HEK293 (cell line): Measurements from ENCODE around the gene CCDC17.

ENCODE experiments used
- KLF10 ChIP-seq: fragments of 450-650 bp; IDR thresholded peaks from 2 replicates; pipeline ENCODE4 v1.5.1; 2018; ENCODE audit warnings: missing biosample characterization, mild to moderate bottlenecking, missing genetic modification characterization
- KLF8 ChIP-seq: fragments of 450-650 bp; formaldehyde crosslinking; IDR thresholded peaks from 2 replicates; pipeline ENCODE4 v1.5.1; 2016; ENCODE audit warnings: missing biosample characterization, missing genetic modification characterization
- SP3 ChIP-seq: fragments of 450-650 bp; formaldehyde crosslinking; IDR thresholded peaks from 2 replicates; pipeline ENCODE4 v1.5.1; 2016; ENCODE audit warnings: missing biosample characterization, missing genetic modification characterization
- ZBTB20 ChIP-seq: fragments of 450-650 bp; formaldehyde crosslinking; IDR thresholded peaks from 2 replicates; pipeline ENCODE4 v1.5.1; 2016; ENCODE audit warnings: missing biosample characterization, missing genetic modification characterization
- ZNF133 ChIP-seq: fragments of 450-650 bp; formaldehyde crosslinking; IDR thresholded peaks from 2 replicates; pipeline ENCODE4 v1.5.1; 2016; ENCODE audit warnings: missing biosample characterization, missing genetic modification characterization
- ZNF146 ChIP-seq: fragments of 450-650 bp; formaldehyde crosslinking; IDR thresholded peaks from 2 replicates; pipeline ENCODE4 v1.5.1; 2016; ENCODE audit warnings: missing biosample characterization, missing genetic modification characterization
- ZNF514 ChIP-seq: fragments of 450-650 bp; formaldehyde crosslinking; IDR thresholded peaks from 2 replicates; pipeline ENCODE4 v1.5.1; 2016; ENCODE audit warnings: missing biosample characterization, missing genetic modification characterization
- ZNF776 ChIP-seq: fragments of 450-650 bp; formaldehyde crosslinking; IDR thresholded peaks from 2 replicates; pipeline ENCODE4 v1.5.0; 2017; ENCODE audit warnings: missing biosample characterization, missing genetic modification characterization, borderline replicate concordance
- TF ChIP-seq, protein P1 (sequence below): fragments of 450-650 bp; formaldehyde crosslinking; IDR thresholded peaks from 2 replicates; pipeline ENCODE4 v1.5.1; 2016; ENCODE audit warnings: missing biosample characterization, missing genetic modification characterization
- TF ChIP-seq, protein P2 (sequence below): fragments of 450-650 bp; formaldehyde crosslinking; IDR thresholded peaks from 2 replicates; pipeline ENCODE4 v1.5.1; 2016; ENCODE audit warnings: missing biosample characterization, missing genetic modification characterization
- TF ChIP-seq, protein P3 (sequence below): fragments of 450-650 bp; formaldehyde crosslinking; IDR thresholded peaks from 2 replicates; pipeline ENCODE4 v1.5.1; 2016; ENCODE audit warnings: missing biosample characterization, missing genetic modification characterization

DNA sequence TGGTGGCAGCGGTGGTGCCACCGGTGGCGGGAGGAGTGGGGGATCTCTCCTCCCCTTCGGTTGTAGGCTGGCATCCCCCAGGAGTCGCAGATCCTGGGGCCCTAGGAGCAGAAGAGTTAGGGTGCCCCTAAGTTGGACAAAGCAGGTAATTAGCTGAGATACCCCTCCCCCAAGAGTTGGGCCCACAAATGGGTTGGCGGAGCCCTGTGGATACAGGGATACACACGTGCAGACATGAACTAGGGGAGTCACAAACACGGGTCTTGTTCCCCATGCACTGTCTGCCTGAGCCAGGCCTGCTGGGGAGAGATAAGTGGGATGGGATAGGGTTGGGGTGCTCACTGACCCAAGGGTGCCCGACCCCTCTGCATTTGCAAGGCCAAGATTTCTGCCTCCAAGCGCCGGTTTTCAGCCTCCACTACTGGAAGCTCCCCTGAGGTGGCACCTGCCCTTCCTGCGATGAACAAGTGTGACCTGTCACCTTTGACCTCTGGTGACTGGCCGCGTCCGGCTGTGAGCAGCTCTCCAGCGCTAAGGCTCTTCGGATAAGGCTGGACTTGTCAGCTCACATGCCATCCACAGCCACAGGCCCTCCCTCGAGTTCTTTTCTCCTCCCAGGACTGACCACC lies 1.8 kb downstream of the CCDC17 start:
- TF ChIP-seq SP3 (tag by site-specific recombination) (no peak), ZNF133 (no peak), ZNF776 (no peak), ZNF514 (no peak), KLF8 (tag by site-specific recombination) (no peak), KLF10 (tag by site-specific recombination) (no peak), ZBTB20 (tag by site-specific recombination) (no peak), ZNF146 (tag by site-specific recombination) (no peak)
- TF ChIP-seq, protein P1, sequence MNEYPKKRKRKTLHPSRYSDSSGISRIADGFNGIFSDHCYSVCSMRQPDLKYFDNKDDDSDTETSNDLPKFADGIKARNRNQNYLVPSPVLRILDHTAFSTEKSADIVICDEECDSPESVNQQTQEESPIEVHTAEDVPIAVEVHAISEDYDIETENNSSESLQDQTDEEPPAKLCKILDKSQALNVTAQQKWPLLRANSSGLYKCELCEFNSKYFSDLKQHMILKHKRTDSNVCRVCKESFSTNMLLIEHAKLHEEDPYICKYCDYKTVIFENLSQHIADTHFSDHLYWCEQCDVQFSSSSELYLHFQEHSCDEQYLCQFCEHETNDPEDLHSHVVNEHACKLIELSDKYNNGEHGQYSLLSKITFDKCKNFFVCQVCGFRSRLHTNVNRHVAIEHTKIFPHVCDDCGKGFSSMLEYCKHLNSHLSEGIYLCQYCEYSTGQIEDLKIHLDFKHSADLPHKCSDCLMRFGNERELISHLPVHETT (tag by site-specific recombination) = no peak
- TF ChIP-seq, protein P2, sequence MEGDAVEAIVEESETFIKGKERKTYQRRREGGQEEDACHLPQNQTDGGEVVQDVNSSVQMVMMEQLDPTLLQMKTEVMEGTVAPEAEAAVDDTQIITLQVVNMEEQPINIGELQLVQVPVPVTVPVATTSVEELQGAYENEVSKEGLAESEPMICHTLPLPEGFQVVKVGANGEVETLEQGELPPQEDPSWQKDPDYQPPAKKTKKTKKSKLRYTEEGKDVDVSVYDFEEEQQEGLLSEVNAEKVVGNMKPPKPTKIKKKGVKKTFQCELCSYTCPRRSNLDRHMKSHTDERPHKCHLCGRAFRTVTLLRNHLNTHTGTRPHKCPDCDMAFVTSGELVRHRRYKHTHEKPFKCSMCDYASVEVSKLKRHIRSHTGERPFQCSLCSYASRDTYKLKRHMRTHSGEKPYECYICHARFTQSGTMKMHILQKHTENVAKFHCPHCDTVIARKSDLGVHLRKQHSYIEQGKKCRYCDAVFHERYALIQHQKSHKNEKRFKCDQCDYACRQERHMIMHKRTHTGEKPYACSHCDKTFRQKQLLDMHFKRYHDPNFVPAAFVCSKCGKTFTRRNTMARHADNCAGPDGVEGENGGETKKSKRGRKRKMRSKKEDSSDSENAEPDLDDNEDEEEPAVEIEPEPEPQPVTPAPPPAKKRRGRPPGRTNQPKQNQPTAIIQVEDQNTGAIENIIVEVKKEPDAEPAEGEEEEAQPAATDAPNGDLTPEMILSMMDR (tag by site-specific recombination) = no peak
- TF ChIP-seq, protein P3, sequence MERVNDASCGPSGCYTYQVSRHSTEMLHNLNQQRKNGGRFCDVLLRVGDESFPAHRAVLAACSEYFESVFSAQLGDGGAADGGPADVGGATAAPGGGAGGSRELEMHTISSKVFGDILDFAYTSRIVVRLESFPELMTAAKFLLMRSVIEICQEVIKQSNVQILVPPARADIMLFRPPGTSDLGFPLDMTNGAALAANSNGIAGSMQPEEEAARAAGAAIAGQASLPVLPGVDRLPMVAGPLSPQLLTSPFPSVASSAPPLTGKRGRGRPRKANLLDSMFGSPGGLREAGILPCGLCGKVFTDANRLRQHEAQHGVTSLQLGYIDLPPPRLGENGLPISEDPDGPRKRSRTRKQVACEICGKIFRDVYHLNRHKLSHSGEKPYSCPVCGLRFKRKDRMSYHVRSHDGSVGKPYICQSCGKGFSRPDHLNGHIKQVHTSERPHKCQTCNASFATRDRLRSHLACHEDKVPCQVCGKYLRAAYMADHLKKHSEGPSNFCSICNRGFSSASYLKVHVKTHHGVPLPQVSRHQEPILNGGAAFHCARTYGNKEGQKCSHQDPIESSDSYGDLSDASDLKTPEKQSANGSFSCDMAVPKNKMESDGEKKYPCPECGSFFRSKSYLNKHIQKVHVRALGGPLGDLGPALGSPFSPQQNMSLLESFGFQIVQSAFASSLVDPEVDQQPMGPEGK = no peak
